ENCODE measurements around the gene EPS8L2. TPM values are rescaled to one million over a fixed set of nuclear protein-coding genes. Genes with fewer than 3 reads are reported as not detected.
"Not testable (repeated sequence)": the region's sequence is repeated elsewhere in the genome, so short reads cannot be mapped to it uniquely, and the experiment has no call there.

Gene EPS8L2
- total and polyA plus RNA-seq, 2 of the 13 experiments (the other 11 are each of a cell fraction or from before 2014, with no cell fraction given): 89.3 to 416 TPM

GRCh38 chr11:737366-737765, 31.3 kb downstream of the EPS8L2 start:
- Histone ChIP-seq H3K27me3 (ENCODE audit: control insufficient read depth in 1 of 2, insufficient read depth in 2 of 2, low read length in 2 of 2) (peaks cover 3 to 17% of the 10 kb centered on the region in 2 experiments), H3K27ac (ENCODE audit: extremely low read length, insufficient read depth, low read length) (no peak overlapping the region), H3K9me3 (ENCODE audit: low read length) (no peaks in the 10 kb centered on the region), H4K20me1 (ENCODE audit: insufficient read depth, low read length) (no peaks in the 10 kb centered on the region), H3K4me2 (ENCODE audit: low read depth, low read length) (peak overlapping the region; percentile 61), H3K4me1 (ENCODE audit: insufficient read depth, low read length) (peaks cover 31% of the 10 kb centered on the region), H3K36me3 (replicated peaks in 1 of 2; ENCODE audit: control insufficient read depth in 1 of 2, insufficient read depth in 2 of 2, low read length in 2 of 2) (no peaks in the 10 kb centered on the region), H2AFZ (ENCODE audit: low read length) (no peak overlapping the region), H3K9ac (ENCODE audit: insufficient read depth, low read depth, low read length) (peak overlapping the region; percentile 1; the same call in 1 of the 2 replicates), H3K79me2 (ENCODE audit: insufficient read depth, low read length) (no peaks in the 10 kb centered on the region), H3K4me3 (replicated peaks in 1 of 3; ENCODE audit: insufficient read depth in 1 of 3, low read depth in 2 of 3, low read length in 3 of 3) (peak overlapping the region in 1 of 3 experiments; percentile 30; a peak in 2 of 6 replicates)
- intact Hi-C loops (cut with micrococcal nuclease; ENCODE audit: unreplicated experiment) (no loop called here), in situ Hi-C loops (cut with HindIII; ENCODE audit: extremely low pct_ligation_motif_present, low pct_unique_long_range_greater_than_20kb) (no loop called here)
- FAIRE-seq (no peak), ATAC-seq (peak; percentile 67), DNase-seq (ENCODE audit: low spot score) (no peak)
- CTCF ChIA-PET (ENCODE audit: low intra/inter-chr PET ratio, low total read pairs): no interaction called here
- BruUV-seq (replicated peaks): no TSS peak
- TF ChIP-seq ASH2L (IDR thresholded peaks at IDR 0.05; ENCODE audit: insufficient read length, low read depth, low read length) (no peak), TFAP4 (IDR thresholded peaks at IDR 0.05; ENCODE audit: borderline replicate concordance, low read depth) (peak; percentile 52; the same call in 1 of the 2 replicates), ZNF574 (CRISPR knock-in tag; IDR thresholded peaks at IDR 0.05) (0 out of 2 replicates have a peak, but pooled peaks have one; percentile 28), ZFX (CRISPR knock-in tag; IDR thresholded peaks at IDR 0.05; ENCODE audit: low read depth) (peak; percentile 22; the same call in 1 of the 2 replicates)
- WGBS (ENCODE audit: low lambda C conversion rate): 0% methylated on average over 2 of the region's 11 CpGs
- POLR2A ChIA-PET: interaction anchor here (0.8 to 2.1 kb wide), 2 partner anchors 10 to 39 kb away, joined by 3 to 5 read pairs; partner anchors contain the start of gene TALDO1

DNA sequence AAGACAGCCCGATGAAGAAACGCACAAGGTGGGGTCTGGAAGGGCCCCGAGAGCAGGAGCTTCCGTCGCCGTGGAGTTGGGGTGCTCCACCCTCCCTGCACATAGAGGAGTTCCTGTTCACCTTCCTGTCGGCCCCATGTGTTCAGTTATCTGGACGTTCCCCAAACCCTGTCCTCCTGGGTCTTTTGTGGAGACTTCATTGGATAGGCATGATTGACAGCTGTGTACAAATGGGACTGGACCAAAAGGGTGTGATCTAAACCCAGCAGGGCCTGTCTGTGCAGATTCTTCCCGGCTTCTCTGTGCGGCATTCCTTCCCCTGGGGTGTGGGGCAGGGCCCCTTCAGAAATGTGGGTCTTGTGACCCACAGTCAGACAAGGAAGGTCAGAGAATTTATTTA, 31.9 kb downstream of the EPS8L2 start:
- in situ Hi-C loops (cut with HindIII; ENCODE audit: extremely low pct_ligation_motif_present, low pct_unique_long_range_greater_than_20kb); BruUV-seq (replicated peaks); H3K79me2 ChIP-seq (ENCODE audit: insufficient read depth, low read length); H4K20me1 ChIP-seq (ENCODE audit: insufficient read depth, low read length); H3K36me3 ChIP-seq (replicated peaks in 1 of 2; ENCODE audit: control insufficient read depth in 1 of 2, insufficient read depth in 2 of 2, low read length in 2 of 2); DNase-seq (ENCODE audit: low spot score); CTCF ChIA-PET (ENCODE audit: low intra/inter-chr PET ratio, low total read pairs); H3K27ac ChIP-seq (ENCODE audit: extremely low read length, insufficient read depth, low read length); H2AFZ ChIP-seq (ENCODE audit: low read length); intact Hi-C loops (cut with micrococcal nuclease; ENCODE audit: unreplicated experiment); H3K9ac ChIP-seq (ENCODE audit: insufficient read depth, low read depth, low read length); H3K9me3 ChIP-seq (ENCODE audit: low read length); FAIRE-seq: not testable (repeated sequence)
- whole genome bisulfite sequencing (ENCODE audit: low lambda C conversion rate): 24% methylated on average over 8 of the region's 10 CpGs
- Histone ChIP-seq H3K27me3 (ENCODE audit: control insufficient read depth in 1 of 2, insufficient read depth in 2 of 2, low read length in 2 of 2) (peaks cover 3 to 16% of the 10 kb centered on the region in 2 experiments), H3K4me3 (replicated peaks in 1 of 3; ENCODE audit: insufficient read depth in 1 of 3, low read depth in 2 of 3, low read length in 3 of 3) (peak overlapping the region in 1 of 3 experiments; percentile 30; a peak in 1 of 6 replicates), H3K4me1 (ENCODE audit: insufficient read depth, low read length) (peaks cover 29% of the 10 kb centered on the region), H3K4me2 (ENCODE audit: low read depth, low read length) (peak overlapping the region; percentile 61)
- POLR2A ChIA-PET: interaction anchor here (2.1 kb wide), 1 partner anchor 39 kb away, joined by 5 read pairs; no protein-coding TSS in a partner anchor
- ATAC-seq: peak; percentile 44

All from HepG2 (cell line).